RWPE1 (cell line): ENCODE data around the gene C2CD2.

Experiments
- CTCF ChIA-PET: fragments of 350-600 bp; sonication (Branson Sonifier 250); formaldehyde crosslinking; extraction: SDS; loops from one replicate; lab custom pipeline; 2021; lab: Yijun Ruan, JAX
- POLR2A ChIA-PET: fragments of 400-600 bp; formaldehyde crosslinking; extraction: SDS; loops from one replicate; lab custom pipeline; 2020; ENCODE audit warnings: antibody characterized with exemption; ENCODE audit not compliant: low non-redundant PET; lab: Yijun Ruan, JAX
- DNase-seq: peaks from one replicate; pipeline ENCODE4 v3.0.0; 2012; ENCODE audit warnings: low spot score
- H3K27ac ChIP-seq: fragments of 450-650 bp; 2 replicates; pipeline ENCODE4 v1.5.1; 2017
- TF ChIP-seq, protein P1 (sequence below): fragments of 450-650 bp; conservative IDR thresholded peaks from 2 replicates; pipeline ENCODE4 v1.5.1; 2017; ENCODE audit warnings: low read depth, mild to moderate bottlenecking

Gene C2CD2

DNA sequence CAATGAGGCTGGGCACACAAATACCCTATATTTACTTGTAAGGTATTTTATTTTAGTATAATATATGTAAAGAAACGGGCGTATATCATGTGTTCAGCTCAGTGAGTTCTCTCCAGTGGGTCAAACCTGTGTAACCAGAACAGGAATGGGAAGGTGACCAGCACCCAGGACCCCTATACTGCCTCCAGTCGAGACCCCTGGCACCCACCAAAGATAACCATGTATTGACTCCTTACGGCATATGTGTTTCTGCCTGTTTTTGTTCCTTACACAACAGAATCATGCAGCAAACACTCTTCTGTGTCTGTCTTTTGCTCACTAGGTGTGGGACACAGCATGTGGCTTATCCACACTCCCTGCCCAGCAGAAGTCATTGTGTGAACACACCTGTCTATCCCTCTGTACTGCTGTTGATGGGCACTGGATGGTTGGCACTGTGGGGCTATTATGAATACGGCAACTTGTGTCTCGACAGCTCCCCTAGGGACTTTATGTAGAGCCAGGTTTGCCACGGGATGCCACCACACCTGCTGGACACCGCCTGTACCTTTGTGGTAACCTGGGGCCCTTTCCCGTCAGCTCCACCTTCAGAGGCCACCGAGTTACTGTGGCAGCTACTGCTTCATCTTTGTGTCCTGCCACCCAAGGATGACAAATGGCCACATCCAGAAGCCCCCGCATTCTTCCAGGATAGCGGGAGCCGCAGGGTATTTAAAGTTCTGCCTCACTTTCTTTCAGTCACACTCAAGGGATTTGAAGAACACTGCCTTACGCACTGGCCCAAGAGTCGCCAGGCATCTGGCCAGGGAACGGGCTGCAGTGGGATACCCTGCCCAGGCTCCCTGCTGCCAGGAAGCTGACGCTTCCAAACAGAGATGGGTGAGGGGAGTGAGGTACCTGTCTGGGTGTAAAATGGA, 23.5 kb upstream of the C2CD2 start:
- TF ChIP-seq, protein P1, sequence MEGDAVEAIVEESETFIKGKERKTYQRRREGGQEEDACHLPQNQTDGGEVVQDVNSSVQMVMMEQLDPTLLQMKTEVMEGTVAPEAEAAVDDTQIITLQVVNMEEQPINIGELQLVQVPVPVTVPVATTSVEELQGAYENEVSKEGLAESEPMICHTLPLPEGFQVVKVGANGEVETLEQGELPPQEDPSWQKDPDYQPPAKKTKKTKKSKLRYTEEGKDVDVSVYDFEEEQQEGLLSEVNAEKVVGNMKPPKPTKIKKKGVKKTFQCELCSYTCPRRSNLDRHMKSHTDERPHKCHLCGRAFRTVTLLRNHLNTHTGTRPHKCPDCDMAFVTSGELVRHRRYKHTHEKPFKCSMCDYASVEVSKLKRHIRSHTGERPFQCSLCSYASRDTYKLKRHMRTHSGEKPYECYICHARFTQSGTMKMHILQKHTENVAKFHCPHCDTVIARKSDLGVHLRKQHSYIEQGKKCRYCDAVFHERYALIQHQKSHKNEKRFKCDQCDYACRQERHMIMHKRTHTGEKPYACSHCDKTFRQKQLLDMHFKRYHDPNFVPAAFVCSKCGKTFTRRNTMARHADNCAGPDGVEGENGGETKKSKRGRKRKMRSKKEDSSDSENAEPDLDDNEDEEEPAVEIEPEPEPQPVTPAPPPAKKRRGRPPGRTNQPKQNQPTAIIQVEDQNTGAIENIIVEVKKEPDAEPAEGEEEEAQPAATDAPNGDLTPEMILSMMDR: no peak
- DNase-seq: no peak
- POLR2A ChIA-PET: no interaction called here
- no peak overlapping the region for H3K27ac ChIP-seq
- CTCF ChIA-PET: no interaction called here

DNA sequence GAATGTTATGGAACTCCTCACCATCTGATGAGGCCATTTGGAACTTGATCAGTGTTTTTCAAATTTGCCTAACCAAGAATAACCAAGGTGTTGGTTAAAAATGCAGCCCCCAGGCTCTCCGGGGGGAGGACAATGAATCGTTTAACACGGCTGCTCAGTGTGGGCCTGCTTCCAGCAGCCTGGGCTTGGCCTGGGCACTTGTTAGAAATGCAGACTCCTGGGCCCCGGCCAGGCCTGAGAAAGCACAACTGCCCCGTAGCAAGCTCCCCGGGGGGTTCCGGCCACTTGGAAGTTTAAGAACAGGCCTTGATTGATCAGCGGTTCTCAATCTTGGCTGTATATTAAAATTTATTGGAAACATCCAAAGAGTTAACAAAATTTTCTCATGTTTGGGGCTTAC, 22.8 kb upstream of the C2CD2 start:
- no peak for DNase-seq
- ChIA-PET CTCF (no interaction called here), POLR2A (no interaction called here)
- H3K27ac ChIP-seq: no peak overlapping the region
- TF ChIP-seq, protein P1: no peak

DNA sequence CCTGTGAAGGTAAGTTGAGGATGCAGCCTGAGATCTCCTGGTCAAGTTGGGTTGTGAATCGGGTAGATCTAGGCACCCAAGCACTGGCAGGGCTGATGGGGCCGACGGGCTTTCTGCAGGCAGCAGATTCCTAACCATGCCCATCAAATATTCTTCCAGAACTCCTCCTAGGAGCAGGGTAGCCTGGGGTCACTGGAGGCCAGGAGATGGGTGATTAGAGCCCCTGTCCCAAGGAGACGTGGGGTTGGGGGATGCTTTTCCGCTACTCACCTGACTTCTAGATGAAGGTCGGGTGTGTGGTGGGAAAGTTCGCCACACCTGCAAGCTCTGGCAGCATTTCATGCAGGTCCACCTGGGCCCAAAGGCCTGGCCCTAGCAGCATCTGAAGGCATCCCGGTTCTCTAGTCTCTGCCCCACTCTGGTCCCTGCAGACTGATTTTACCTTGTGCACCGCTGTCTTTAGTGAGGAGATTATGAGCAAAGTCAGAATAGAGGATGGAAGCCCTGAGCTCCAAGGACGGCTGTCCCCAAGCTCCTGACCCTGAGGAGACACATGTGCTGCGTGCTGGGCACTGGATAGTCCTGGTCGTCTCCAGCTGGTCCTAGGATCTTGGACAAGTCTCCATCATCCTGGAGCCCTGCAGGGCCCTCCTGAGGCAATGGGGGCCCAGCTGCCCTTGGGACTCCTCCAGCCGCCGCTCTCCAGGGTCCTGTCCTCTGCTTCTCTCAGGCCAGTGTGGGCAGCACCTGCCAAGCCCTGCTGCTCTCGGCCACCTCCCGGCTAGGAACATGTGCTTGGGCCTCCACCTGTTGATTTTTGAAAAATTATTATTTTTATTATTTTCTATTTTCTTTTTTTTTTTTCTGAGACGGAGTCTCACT, 21.8 kb upstream of the C2CD2 start:
- TF ChIP-seq, protein P1: no peak
- CTCF ChIA-PET: no interaction called here
- H3K27ac ChIP-seq: no peak overlapping the region
- POLR2A ChIA-PET: interaction anchor here (0.6 kb wide), 1 partner anchor 132 kb away, joined by 6 read pairs; no protein-coding TSS in a partner anchor
- no peak for DNase-seq

GRCh38 chr21:41974752-41975053, 20.9 kb upstream of the C2CD2 start:
- H3K27ac ChIP-seq: no peak overlapping the region
- TF ChIP-seq, protein P1: no peak
- ChIA-PET POLR2A (no interaction called here), CTCF (interaction anchor here (0.7 kb wide), 1 partner anchor 49 kb away, joined by 3 read pairs; no protein-coding TSS in a partner anchor)
- DNase-seq: no peak

DNA sequence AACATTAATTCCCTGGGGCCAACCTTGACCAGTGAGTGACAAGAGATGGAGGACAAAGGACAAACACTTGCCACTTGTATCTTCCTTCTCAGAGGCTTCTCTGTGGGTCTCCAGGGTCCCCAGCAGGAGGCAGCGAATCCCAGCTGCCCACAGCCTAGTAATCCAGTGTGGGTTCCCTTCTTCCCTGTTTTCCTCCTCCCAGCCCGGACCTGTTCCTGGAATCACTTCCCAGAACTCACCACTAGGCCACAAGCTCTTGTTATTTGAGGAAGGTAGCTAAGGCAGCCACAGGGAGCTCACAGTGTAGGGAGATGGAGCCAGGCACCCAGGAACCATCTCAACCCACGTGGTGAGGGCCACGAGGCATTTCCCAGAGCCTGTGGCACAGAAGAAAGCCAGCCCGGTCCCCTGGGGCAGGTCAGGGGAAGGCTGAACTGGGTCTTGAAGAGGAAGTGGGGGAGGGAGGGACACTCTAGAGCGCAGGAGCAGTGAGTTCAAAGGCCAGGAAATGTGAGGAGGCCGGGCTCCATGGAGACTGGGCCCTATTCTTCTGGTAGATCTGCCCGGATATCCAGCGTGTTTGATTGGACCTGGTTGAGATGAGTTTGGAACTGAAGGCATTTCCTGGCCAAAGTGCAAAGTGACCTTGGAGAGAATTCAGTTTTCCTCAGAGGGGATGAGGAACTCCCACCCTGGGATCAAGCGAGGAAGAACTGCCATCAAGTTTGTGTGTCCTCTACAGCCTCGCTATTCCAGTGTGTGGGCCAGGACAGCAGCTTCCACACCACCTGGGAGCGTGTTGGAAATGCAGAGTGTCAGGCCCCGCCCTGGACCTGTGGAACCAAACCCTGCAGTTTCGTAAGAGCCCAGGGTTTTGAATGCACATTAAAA, 20.3 kb upstream of the C2CD2 start:
- no peak overlapping the region for H3K27ac ChIP-seq
- no peak for DNase-seq
- POLR2A ChIA-PET: no interaction called here
- TF ChIP-seq, protein P1: no peak
- CTCF ChIA-PET: interaction anchor here (0.7 kb wide), 1 partner anchor 49 kb away, joined by 3 read pairs; no protein-coding TSS in a partner anchor
